AG10803 (cell line): ENCODE data around the gene CDK5.

Experiments
- DNase-seq: peaks from one replicate; pipeline ENCODE4 v3.0.0; 2010; ENCODE audit warnings: low read depth
- H3K4me3 ChIP-seq: 2 replicates; pipeline ENCODE4 v1.5.1; 2011; ENCODE audit warnings: mild to moderate bottlenecking, low read length, control low read depth
- TF ChIP-seq, protein P1 (sequence below): conservative IDR thresholded peaks from 2 replicates; pipeline ENCODE4 v1.5.1; 2011; ENCODE audit warnings: mild to moderate bottlenecking, low read length, control low read depth, inconsistent platforms

Gene CDK5

DNA sequence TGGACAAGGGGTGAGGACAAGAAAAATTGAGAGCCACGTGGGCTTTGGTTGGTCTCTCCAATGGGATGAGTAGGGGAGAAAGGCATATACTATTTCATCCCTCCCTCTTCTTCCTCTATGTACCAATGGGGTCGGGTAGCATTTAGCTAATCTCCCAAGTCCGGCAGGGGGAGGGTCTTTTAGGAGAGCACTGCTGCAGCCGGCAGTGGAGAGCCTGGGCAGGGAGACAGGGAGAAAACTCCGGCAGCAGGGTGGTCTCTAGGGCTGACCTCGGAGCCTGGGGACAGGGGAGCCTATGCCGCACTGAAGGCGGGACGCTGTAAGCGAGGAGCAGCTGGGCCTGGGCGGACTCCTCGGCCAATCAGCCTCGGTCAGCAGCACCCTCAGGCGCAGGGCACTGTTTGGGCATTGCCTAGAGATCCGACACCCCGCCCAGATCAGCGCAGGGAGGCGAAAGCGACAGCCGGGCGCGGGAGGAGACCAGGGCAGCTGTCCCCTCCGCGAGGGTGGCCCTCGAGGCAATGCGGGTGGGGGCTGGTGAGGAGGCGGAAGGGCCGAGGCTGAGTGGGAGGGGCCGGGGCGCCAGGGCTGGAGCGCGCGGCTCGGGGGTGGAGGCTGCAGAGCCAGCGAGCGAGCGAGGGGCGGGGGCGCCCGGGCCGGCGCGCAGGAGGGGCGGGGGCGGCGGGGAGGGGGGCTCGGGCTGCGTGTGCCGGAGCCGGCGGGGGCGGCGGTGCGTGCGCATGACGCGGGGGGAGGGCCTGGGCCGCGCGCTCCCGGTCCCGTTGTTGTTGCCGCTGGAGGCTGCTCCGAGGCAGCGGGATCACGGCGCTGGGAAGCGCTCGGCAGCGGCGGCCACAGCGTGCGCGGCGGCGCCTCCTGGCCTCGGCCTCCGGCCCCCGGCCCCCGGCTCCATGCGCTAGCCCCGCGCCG is 28.3 kb upstream of the CDK5 start, which contains the start of gene AGAP3:
AGAP3 (plus strand) TSS at position 785 of the 930 bp plus-strand sequence. CDS start 267 bp downstream, outside the sequence.
- peak; percentile 66 for DNase-seq
- peak within 1 kb of the TSS; percentile 77 for H3K4me3 ChIP-seq
- TF ChIP-seq, protein P1, sequence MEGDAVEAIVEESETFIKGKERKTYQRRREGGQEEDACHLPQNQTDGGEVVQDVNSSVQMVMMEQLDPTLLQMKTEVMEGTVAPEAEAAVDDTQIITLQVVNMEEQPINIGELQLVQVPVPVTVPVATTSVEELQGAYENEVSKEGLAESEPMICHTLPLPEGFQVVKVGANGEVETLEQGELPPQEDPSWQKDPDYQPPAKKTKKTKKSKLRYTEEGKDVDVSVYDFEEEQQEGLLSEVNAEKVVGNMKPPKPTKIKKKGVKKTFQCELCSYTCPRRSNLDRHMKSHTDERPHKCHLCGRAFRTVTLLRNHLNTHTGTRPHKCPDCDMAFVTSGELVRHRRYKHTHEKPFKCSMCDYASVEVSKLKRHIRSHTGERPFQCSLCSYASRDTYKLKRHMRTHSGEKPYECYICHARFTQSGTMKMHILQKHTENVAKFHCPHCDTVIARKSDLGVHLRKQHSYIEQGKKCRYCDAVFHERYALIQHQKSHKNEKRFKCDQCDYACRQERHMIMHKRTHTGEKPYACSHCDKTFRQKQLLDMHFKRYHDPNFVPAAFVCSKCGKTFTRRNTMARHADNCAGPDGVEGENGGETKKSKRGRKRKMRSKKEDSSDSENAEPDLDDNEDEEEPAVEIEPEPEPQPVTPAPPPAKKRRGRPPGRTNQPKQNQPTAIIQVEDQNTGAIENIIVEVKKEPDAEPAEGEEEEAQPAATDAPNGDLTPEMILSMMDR = no peak

- DNase-seq = no peak
- TF ChIP-seq, protein P1 = no peak
- peak overlapping the region; percentile 65 for H3K4me3 ChIP-seq
Observed at GRCh38 chr7:151085329-151085690, 27.6 kb upstream of the CDK5 start.

DNA sequence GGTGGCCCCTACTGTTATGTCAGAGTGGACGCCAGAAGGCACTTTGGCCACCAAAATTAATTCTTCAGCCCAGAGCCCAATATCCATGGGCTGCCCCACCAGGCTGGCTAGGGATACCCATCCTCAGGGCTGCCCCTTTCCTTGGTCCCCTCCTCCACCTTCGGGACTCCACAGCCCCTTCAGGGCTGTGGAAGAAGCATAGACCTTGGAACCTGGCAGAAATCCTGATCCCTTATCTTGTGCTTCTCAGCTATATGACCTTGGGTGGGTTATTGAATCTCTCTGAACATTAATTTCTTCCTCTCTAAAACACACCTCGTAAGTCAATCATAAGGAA is 26.1 kb upstream of the CDK5 start:
- H3K4me3 ChIP-seq = peak overlapping the region; percentile 77
- DNase-seq = no peak
- TF ChIP-seq, protein P1 = no peak

- DNase-seq = peak; percentile 42
- TF ChIP-seq, protein P1 = no peak
- H3K4me3 ChIP-seq = peak within 1 kb of the TSS; percentile 77
Observed at GRCh38 chr7:151083071-151083823, 25.6 kb upstream of the CDK5 start, which contains the start of gene TMUB1. TSS of gene TMUB1 (minus strand) at chr7:151083493. CDS start at chr7:151082563, 930 bp downstream.

GRCh38 chr7:151082141-151083070 is 24.7 kb upstream of the CDK5 start:
- no peak for DNase-seq
- TF ChIP-seq, protein P1 = no peak
- peak overlapping the region; percentile 77 for H3K4me3 ChIP-seq
